HepG2 (cell line): ENCODE data around the gene PHRF1. TPM values are rescaled to one million over a fixed set of nuclear protein-coding genes. Genes with fewer than 3 reads are reported as not detected.

Experiments
- CSRNP2 ChIP-seq: sonication (generic); formaldehyde crosslinking; conservative IDR thresholded peaks from 2 replicates; pipeline ENCODE4 v1.8.0; 2022; ENCODE audit warnings: low read depth, missing genetic modification reagents
- GRHL1 ChIP-seq: sonication (generic); formaldehyde crosslinking; conservative IDR thresholded peaks from 2 replicates; pipeline ENCODE4 v1.8.0; 2022; ENCODE audit warnings: missing genetic modification reagents
- HDAC2 ChIP-seq: sonication (generic); formaldehyde crosslinking; IDR thresholded peaks from 2 replicates; pipeline ENCODE4 v1.4.0; 2020; ENCODE audit warnings: missing genetic modification reagents
- IKZF5 ChIP-seq: IDR thresholded peaks from 2 replicates; pipeline ENCODE4 v1.6.1; 2018; ENCODE audit warnings: missing genetic modification reagents, mild to moderate bottlenecking, missing compliant biosample characterization
- PAXIP1 ChIP-seq: sonication (generic); formaldehyde crosslinking; conservative IDR thresholded peaks from 2 replicates; pipeline ENCODE4 v1.4.0; 2020; ENCODE audit warnings: mild to moderate bottlenecking, missing genetic modification reagents, moderate library complexity
- PBX3 ChIP-seq: sonication (generic); formaldehyde crosslinking; IDR thresholded peaks from 2 replicates; pipeline ENCODE4 v1.8.1; 2023; ENCODE audit warnings: missing genetic modification reagents, inconsistent platforms, borderline replicate concordance
- PCBP1 ChIP-seq: fragments of 200-400 bp; formaldehyde crosslinking; IDR thresholded peaks from 2 replicates; pipeline ENCODE4 v1.6.1; 2017; ENCODE audit warnings: mild to moderate bottlenecking, low read depth, low read length, borderline replicate concordance
- TEAD3 ChIP-seq: optimal IDR thresholded peaks from 2 replicates; pipeline ENCODE3; 2016; ENCODE audit warnings: borderline replicate concordance
- ZBTB4 ChIP-seq: sonication (generic); formaldehyde crosslinking; IDR thresholded peaks from 2 replicates; pipeline ENCODE4 v1.4.0; 2020; ENCODE audit warnings: missing genetic modification reagents, mild to moderate bottlenecking, borderline replicate concordance
- ZNF331 ChIP-seq: sonication (generic); formaldehyde crosslinking; IDR thresholded peaks from 2 replicates; pipeline ENCODE4 v1.4.0; 2020; ENCODE audit warnings: missing genetic modification reagents
- ZNF687 ChIP-seq: sonication (generic); formaldehyde crosslinking; IDR thresholded peaks from 2 replicates; pipeline ENCODE4 v1.5.1; 2020; ENCODE audit warnings: mild to moderate bottlenecking, missing genetic modification reagents, moderate library complexity
- polyA plus RNA-seq, 8 experiments: library from polyadenylated mRNA; depleted of rRNA in 3 of 8; stranded (reverse) in 7 of 8; unstranded in 1 of 8; fragments of >200 nt; fragmentation: Illumina TruSeq in 4 of 8; extraction: Trizol in 4 of 8; gene quantifications; 2 replicates each; pipeline versions ENCODE4 v1.2.1 to v1.2.3, GENCODE V29; 2011 to 2016; ENCODE audit warnings: low read depth in 4 of 8, missing spikeins in 1 of 8, mixed read lengths in 1 of 8; ENCODE audit not compliant: insufficient read depth in 1 of 8
- total RNA-seq, 5 experiments: library from RNA; depleted of rRNA; stranded (reverse); fragments of >200 nt; fragmentation: Illumina TruSeq; extraction: Trizol; gene quantifications; 2 replicates each; pipeline ENCODE4 v1.2.3, GENCODE V29; 2016; ENCODE audit warnings: low read depth in 1 of 5

The PHRF1 gene
- total and polyA plus RNA-seq, 2 of the 13 experiments (the other 11 are each of a cell fraction or from before 2014, with no cell fraction given): 8.2 to 16.7 TPM

GRCh38 chr11:551596-551995 is 24.7 kb upstream of the PHRF1 start (continued):
- TF ChIP-seq ZNF687 (CRISPR knock-in tag) (peak; percentile 46; the same call in 1 of the 2 replicates), PCBP1 (no peak), PBX3 (CRISPR knock-in tag) (no peak), IKZF5 (CRISPR knock-in tag) (no peak), ZNF331 (CRISPR knock-in tag) (no peak), GRHL1 (CRISPR knock-in tag) (no peak), TEAD3 (CRISPR knock-in tag) (no peak), CSRNP2 (CRISPR knock-in tag) (no peak), HDAC2 (CRISPR knock-in tag) (no peak), PAXIP1 (no peak), ZBTB4 (no peak)
- TF ChIP-seq, all 625 proteins: peak for 6
